RWPE2 (cell line): ENCODE data around the gene CROCC2.

Experiments used
- ATAC-seq: fragments of 200-7000 bp; cut with Tn5 transposase; 3 replicates; pipeline ENCODE4 v1.9.1; 2021; ENCODE audit warnings: low read depth
- DNase-seq: peaks from one replicate; pipeline ENCODE4 v3.0.0-alpha.2; 2020; ENCODE audit warnings: low spot score
- H3K27ac ChIP-seq: fragments of 450-650 bp; 2 replicates; pipeline ENCODE4 v1.5.1; 2017; ENCODE audit warnings: mild to moderate bottlenecking; ENCODE audit not compliant: poor library complexity, severe bottlenecking
- H3K27me3 ChIP-seq: fragments of 250-450 bp; sonication (Bioruptor Pico); 2 replicates; pipeline ENCODE4 v1.5.1; 2021; ENCODE audit warnings: mild to moderate bottlenecking, moderate library complexity; ENCODE audit not compliant: insufficient read depth, poor library complexity, severe bottlenecking
- H3K36me3 ChIP-seq: fragments of 250-450 bp; sonication (Bioruptor Pico); 2 replicates; pipeline ENCODE4 v1.5.1; 2020; ENCODE audit warnings: low read depth, mild to moderate bottlenecking, moderate library complexity
- H3K4me1 ChIP-seq: fragments of 250-450 bp; sonication (Bioruptor Pico); 2 replicates; pipeline ENCODE4 v1.5.1; 2021; ENCODE audit warnings: mild to moderate bottlenecking, moderate library complexity; ENCODE audit not compliant: insufficient read depth, poor library complexity, severe bottlenecking
- H3K4me3 ChIP-seq: fragments of 250-450 bp; sonication (Bioruptor Pico); 2 replicates; pipeline ENCODE4 v1.5.1; 2021; ENCODE audit warnings: mild to moderate bottlenecking, moderate library complexity; ENCODE audit not compliant: severe bottlenecking
- H3K9me3 ChIP-seq: fragments of 250-450 bp; sonication (Bioruptor Pico); 2 replicates; pipeline ENCODE4 v1.5.1; 2021; ENCODE audit warnings: mild to moderate bottlenecking, moderate library complexity; ENCODE audit not compliant: severe bottlenecking
- TF ChIP-seq, protein P1 (sequence below): fragments of 450-650 bp; IDR thresholded peaks from one replicate; pipeline ENCODE4 v1.5.1; 2017; ENCODE audit warnings: mild to moderate bottlenecking, moderate library complexity; ENCODE audit not compliant: poor library complexity, severe bottlenecking

Gene CROCC2

DNA sequence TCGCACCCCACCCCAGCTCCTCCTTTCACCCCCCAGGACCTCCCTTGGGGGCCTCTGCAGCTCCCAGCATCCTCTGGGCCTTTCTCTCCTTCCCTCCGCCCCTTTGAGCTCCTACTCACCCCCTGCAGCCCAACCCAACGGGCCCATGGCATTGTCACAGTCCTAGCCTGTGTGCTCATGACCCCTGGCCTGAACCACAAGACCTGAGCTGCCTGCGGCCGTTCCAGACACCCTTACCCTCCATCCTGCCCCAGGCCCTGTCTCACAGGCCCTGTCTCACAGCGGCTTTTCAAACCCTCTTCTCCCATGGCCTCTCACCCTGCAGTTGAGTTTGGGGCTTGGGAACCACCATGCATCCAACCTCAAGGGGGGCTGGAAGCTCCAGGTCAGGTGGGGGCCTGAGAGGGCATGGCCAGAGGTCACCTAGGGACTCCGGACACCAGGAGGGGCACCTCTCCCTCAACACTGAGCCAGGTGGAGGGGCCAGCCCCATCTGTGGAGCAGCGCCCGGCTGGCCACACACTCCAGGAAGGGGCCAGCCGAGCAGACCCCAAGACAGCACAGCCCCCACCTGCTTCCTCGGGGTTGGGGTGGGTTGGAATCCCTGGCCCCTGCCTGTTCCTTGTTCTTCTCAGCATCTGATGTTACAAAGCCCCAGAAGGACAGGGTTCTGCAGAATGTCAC, 17.1 kb upstream of the CROCC2 start:
- Histone ChIP-seq H3K4me1 (no peaks in the 10 kb centered on the region), H3K27ac (no peak overlapping the region), H3K9me3 (no peaks in the 10 kb centered on the region), H3K4me3 (no peak overlapping the region), H3K36me3 (no peaks in the 10 kb centered on the region), H3K27me3 (no peaks in the 10 kb centered on the region)
- ATAC-seq = no peak
- DNase-seq = no peak
- TF ChIP-seq, protein P1, sequence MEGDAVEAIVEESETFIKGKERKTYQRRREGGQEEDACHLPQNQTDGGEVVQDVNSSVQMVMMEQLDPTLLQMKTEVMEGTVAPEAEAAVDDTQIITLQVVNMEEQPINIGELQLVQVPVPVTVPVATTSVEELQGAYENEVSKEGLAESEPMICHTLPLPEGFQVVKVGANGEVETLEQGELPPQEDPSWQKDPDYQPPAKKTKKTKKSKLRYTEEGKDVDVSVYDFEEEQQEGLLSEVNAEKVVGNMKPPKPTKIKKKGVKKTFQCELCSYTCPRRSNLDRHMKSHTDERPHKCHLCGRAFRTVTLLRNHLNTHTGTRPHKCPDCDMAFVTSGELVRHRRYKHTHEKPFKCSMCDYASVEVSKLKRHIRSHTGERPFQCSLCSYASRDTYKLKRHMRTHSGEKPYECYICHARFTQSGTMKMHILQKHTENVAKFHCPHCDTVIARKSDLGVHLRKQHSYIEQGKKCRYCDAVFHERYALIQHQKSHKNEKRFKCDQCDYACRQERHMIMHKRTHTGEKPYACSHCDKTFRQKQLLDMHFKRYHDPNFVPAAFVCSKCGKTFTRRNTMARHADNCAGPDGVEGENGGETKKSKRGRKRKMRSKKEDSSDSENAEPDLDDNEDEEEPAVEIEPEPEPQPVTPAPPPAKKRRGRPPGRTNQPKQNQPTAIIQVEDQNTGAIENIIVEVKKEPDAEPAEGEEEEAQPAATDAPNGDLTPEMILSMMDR = no peak

DNA sequence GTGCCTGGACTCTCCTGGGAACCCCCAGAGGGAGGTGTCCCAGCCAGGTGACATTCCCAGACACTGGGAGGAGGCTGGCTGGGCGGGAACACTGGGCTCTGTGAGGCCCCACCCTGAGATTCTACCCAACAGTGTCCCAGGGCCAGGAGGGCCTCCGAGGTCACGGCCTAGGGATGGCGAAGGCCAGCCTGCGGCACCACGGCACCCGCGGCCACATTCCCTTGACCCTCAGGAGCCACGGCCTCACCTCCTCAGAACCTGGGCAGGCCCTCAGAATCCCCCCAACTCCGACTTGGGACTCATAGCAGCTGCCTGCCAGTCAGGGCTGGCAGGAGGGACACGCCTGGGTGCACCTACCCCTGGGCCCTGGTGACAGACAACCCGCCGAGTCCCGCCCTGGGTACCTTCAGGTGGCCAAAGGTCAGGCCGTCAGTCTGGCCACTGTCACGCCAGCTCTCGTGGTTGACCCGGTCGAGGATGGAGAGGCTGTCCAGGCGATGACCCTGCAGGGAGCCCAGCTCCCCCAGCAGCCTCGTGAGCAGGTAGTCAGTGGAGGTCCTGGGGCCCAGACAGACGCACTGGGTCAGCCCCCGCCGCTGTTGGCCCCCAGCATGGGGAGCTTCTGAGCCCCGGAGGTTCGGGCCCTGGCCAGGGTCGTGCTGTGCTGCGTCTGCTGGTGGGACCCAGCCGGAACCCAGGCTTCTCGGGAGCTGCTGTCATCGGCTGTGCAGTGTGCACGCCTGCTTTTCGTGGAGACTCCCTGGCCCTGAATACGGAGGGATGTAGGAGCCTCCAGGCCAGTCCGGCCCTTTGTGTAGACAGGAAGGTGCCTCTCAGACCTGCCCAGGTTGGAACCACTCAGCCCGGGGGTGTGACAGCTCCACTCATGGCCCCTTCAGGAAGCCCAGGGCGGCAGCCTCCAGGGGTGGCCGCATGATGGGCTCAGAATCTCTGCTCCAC, 16.3 kb upstream of the CROCC2 start:
- no peaks in the 10 kb centered on the region for H3K9me3 ChIP-seq
- no peak overlapping the region for H3K4me3 ChIP-seq
- TF ChIP-seq, protein P1 = no peak
- no peak for DNase-seq
- no peak overlapping the region for H3K27ac ChIP-seq
- no peaks in the 10 kb centered on the region for H3K27me3 ChIP-seq
- H3K36me3 ChIP-seq = no peaks in the 10 kb centered on the region
- ATAC-seq = no peak
- no peaks in the 10 kb centered on the region for H3K4me1 ChIP-seq

DNA sequence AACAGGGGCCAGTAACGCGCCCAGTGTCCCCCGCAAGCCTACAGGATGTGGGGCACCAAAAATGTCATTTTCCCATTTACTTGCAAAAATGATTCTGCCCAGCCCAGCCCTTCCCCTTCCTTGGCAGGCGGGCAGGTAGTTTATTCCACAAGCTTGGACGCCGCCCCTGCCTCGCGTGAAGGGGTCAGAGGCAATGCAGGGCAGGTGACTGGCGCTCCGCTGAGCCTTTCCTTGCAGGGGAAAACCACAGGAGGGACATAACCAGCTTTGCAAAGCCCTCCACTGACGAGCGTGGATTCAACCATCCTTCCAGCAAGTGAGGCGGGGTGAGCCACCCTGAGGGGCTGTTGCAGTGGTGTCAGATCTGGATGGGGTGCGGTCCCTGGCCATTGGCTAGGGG, 15.4 kb upstream of the CROCC2 start:
- no peak for ATAC-seq

DNA sequence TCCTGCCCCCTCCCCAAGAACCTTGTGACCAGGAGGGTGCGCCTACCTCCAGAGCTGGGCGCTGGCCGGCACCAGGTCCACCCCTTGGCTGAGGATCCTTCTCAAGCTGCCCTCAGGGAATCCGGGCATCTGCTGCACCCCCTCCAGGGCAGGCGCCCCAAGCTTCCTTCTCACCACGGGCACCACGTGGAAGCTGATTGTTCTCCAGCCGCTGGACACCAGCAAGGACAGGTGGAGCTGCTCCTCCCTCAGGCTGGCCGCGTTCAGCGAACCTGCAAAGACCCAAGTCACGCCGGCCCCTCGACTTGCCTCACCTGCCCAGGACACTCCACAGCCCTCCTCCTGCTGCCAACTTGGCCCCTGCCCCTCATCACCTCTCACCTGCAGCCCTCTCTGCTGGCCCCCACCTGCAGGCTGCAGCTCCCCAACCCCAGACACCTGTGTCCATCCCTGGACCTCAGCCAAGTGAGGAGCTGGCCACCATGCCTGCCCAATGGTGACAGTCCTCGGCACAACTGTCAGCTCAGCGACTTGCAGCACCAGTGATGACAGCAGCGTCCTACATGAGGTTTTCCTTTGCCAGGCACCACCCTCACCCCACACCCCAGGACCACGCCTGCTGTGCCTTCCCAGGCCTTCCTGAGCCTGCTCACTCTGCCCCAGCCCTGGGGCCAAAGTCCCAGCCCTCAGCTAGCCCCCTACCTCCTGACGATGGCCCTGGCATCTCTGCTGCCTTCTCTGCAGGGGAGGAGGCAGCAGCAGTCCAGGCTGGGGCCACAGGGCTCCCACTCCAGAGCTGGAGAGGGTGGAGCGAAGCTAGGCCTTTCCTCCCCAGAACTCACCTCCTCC, 14.4 kb upstream of the CROCC2 start:
- Histone ChIP-seq H3K9me3 (no peaks in the 10 kb centered on the region), H3K4me3 (no peak overlapping the region), H3K27me3 (no peaks in the 10 kb centered on the region), H3K4me1 (no peaks in the 10 kb centered on the region), H3K27ac (no peak overlapping the region), H3K36me3 (no peaks in the 10 kb centered on the region)
- ATAC-seq (no peak), DNase-seq (no peak)
- TF ChIP-seq, protein P1 = no peak

More for the DNA sequence above, 15.4 kb upstream of the CROCC2 start:
- DNase-seq = no peak
- H3K4me1 ChIP-seq = no peaks in the 10 kb centered on the region
- H3K4me3 ChIP-seq = no peak overlapping the region
- TF ChIP-seq, protein P1 = no peak
- no peaks in the 10 kb centered on the region for H3K36me3 ChIP-seq
- H3K9me3 ChIP-seq = no peaks in the 10 kb centered on the region
- H3K27me3 ChIP-seq = no peaks in the 10 kb centered on the region
- no peak overlapping the region for H3K27ac ChIP-seq
